Stimulated activated naive CD8-positive, alpha-beta T cell treated with anti-CD3 and anti-CD28 coated beads, Interleukin-15, Interleukin-2, amounts not matched to agents 100 U/mL and 50 U/mL, for 24 hours (primary cell): ENCODE measurements around the gene NDUFS1.
"Not testable (repeated sequence)": the region's sequence is repeated elsewhere in the genome, so short reads cannot be mapped to it uniquely, and the experiment has no call there.

Experiments used
- ATAC-seq: fragments of 150-1000 bp; cut with Tn5 transposase; one replicate; pipeline ENCODE4 v1.10.0; 2021
- DNase-seq: peaks from one replicate; pipeline ENCODE4 v3.0.0; 2021

The NDUFS1 gene

GRCh38 chr2:206162401-206162800, 3.2 kb upstream of the NDUFS1 start:
- ATAC-seq, DNase-seq: not testable (repeated sequence)

DNA sequence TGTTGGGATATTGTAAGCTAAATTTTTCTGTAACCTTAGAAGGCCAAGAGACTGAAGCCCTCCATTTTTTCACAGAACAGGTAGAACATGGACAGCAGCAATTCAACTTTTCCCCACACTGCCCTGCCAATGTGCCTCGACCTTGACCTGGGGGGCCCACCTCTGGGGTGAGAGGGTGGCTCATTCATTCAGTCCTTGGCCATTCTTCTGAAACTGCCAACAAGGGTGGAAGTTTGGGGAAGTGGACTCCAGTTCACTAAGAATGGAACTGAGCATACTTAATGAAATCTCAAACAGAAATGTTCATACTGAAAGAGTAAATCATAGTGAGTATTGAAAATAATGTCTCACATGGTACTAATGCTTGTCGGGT, 1.5 kb upstream of the NDUFS1 start:
- ATAC-seq, result no peak
- DNase-seq, result peak; percentile 25

DNA sequence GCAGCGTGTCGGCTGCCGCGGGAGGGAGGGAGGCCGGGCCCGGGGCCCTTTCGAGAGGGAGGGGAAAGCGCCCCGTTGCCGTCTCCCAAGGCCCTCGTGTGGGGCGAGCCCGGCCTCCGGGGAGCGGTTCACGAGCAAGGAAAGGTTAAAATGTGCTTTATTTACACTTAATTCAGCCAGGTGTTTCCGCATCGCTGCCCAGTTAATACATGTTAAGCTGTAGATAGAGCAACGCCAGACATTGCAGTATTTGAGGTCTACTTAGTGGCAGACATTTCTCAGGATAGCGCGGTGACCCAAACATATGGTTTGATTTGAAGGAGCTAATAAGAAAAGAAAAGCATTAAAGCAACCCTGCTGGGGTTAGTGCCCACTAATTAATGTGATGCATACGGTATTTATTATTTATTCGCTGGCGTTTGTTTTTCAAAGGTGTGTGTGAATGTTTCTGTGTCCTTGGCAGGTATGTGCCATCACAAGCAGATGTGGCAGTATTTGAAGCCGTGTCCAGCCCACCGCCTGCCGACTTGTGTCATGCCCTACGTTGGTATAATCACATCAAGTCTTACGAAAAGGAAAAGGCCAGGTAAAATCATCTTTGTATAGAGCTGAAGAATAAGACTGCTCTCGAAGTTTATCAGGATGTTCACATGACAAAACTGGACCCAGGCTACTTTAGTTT, 1.0 kb upstream of the NDUFS1 start:
- ATAC-seq, result peak; percentile 50
- no peak for DNase-seq

DNA sequence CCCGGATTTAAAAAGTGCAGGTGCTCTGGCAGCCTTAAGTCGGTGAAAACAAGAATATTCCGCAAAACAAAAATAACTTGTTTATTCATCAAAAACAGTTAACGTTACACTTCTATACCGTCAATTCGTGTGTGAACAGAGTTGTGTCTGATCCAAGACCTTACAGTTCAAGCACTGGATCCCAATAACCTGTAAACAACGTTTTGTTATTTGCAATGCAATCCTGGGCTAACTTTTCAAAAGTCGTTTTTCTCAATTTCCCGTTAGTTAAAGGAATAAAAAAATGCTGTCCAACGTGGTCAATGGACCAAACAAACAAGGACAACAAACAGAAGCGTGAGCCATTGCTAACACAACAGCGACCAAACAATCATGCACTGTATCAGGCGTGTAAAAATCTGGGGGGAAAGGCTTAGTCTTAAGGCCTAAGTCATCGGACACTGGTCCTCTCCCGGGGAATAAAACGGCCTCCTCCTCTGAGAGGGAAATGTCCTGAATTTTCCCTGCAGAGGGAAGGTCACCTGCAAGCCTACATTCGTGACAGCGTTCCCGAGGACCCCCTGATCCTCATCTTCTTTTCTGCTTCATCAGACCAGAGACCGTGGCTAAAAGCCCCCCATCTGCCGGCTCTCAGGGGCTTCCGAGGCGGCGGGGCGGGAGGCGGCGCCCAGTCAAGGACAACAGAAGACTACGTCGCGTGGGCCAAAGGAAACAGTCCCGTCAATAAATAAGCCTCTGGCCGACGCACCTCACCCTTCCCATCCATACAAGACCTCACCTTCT, 490 bp downstream of the NDUFS1 start:
- DNase-seq (no peak), ATAC-seq (peak; percentile 12)

- ATAC-seq, result not testable (repeated sequence)
Observed at GRCh38 chr2:206157014-206157413, 2.2 kb downstream of the NDUFS1 start.

DNA sequence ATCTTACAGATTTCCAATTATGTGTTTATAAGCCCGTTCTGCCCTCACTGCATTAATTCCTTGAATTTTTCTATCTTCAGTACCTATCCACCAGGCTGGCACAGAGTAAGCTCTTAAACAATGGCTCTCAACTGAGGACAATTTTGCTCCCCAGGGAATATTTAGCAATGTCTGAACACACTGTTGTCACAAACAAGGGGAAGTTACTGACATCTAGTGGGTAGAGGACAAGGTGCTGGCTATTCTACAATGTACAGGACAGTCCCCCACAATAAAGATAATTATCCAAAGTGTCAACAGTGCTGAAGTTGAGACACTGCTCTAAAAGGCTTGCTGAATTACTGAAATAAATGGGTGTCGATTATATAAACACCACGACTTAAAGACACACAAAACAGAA, 5.0 kb downstream of the NDUFS1 start:
- DNase-seq (no peak), ATAC-seq (no peak)

More at GRCh38 chr2:206157014-206157413, 2.2 kb downstream of the NDUFS1 start:
- DNase-seq, result not testable (repeated sequence)

- ATAC-seq (no peak), DNase-seq (no peak)
Observed at GRCh38 chr2:206150631-206151030, 8.6 kb downstream of the NDUFS1 start.

DNA sequence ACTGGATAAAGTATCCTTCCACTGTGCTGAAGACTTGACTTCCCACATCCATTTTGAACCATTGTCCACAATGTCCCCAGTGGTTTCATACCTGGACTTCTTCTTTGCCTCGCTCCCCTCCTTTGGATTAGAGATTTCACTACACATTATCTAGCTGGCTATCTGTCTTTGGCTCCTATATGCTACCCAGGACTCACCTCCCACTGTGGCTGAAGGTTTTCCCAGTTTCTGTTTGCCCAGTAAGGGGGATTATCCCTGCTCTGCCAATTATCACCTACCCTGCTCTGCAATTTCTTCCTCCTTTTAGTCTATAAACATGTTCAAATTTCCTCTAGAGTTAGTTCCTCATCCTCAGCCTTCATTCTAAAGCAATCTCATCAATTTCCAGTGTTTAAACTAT, 9.1 kb downstream of the NDUFS1 start:
- DNase-seq (no peak), ATAC-seq (no peak)

DNA sequence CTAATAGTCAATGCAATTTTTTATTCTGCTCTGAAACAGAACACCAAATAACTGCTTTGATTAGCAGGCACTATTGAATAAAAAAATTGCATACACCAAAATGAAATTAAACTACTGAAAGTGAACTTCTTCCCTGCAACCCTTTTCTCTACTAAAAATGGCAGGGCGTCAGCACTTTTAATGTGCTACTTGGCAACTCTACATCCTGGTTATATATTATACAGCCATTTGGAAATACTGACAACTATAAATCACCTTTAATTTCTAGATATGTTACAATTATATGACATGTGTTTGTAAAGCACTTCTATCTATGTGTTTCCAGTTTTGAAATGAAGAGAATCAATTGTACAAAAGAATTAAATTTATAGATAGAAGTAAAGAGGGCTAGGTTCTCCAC, 9.9 kb downstream of the NDUFS1 start:
- DNase-seq, result no peak
- ATAC-seq, result no peak

DNA sequence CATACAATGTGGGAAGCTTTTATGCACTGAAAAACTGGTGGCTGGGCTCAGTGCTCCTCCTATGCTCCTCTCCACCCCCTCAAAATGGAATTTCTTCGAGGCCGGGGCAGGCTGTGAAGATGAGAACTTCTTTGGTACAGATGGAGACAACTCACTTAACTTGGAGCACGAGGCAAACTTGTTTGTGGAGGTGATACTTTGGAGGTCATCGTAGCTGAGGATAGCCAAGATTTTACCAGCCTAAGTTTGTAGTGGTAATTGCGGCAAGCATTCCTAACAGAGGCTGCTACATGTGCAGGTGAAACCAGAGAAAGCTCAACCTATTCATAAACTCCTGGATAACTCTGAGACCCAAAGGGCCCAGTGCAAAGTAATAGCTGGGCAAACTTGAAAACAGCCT, 13.6 kb downstream of the NDUFS1 start:
- no peak for DNase-seq
- ATAC-seq, result no peak

- ATAC-seq (no peak), DNase-seq (no peak)
Observed at GRCh38 chr2:206144383-206144782, 14.9 kb downstream of the NDUFS1 start.

DNA sequence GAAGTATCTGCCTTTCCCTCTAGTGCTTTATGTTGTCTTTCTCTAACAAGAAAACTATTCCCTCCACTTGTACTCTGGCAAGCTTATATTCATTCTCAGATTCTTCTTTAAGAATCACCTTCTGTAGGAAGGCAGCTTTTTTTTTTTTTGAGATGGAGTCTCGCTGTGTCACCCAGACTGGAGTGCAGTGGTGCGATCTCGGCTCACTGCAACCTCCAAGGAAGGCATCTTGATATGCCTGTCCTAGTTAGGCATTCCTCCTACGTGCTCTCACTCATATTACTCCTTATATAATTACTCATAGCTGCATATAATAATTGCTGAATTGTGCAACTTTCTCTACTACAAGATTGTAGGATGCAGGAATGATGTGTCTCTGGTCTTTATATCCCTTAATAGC, 15.8 kb downstream of the NDUFS1 start:
- no peak for ATAC-seq
- DNase-seq, result no peak

DNA sequence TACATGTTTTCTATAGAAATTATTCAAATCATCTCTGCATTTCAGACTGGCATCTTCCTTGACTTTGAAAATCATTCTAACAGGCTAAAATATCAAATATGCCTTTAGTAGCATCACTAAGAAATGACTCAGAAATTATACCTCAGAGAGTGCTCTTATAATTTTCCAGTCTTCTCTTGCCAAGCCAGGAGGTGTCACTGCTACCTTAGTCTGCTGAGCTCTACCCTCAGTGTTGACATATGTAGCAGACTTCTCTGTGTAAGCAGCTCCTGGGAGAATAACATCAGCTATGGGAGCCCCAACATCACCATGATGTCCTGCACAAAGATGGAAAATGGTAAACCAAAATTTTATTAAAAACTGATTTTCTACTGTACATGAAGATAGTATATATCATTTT, 31.6 kb downstream of the NDUFS1 start:
- no peak for DNase-seq
- no peak for ATAC-seq

DNA sequence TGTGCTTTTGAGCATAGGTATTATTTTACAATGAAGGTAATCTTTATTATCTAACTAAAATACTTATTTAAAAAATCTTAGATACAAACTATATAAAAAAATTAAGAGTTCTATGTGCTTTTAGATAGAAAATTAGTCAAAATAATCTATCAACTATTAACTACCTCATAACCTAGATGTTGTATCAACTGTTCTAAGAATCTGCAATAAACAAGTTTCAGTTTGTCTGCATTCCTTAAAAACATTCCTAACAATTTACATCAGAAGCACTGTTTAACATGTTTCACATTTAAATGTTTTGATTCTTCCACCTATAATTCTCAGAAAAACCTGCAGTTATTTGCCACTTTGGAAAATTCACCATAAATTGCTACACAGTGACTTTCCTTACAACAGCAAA, 33.3 kb downstream of the NDUFS1 start:
- DNase-seq (no peak), ATAC-seq (no peak)

DNA sequence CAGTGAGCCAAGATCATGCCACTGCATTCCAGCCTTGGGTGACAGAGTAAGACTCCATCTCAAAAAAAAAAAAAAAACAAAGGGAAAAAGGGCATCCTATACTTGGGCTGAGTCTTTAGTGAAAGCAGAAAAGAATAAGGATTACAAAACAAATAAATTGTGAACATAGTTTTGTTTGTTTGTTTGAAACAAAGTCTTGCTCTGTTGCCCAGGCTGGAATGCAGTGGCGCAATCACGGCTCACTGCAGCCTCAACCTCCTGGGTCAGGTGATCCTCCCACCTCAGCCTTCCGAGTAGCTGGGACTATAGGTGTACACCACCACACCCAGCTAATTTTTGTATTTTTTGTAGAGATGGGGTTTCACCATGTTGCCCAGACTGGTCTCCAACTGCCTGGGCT, 36.7 kb downstream of the NDUFS1 start:
- not testable (repeated sequence) for DNase-seq, ATAC-seq

DNA sequence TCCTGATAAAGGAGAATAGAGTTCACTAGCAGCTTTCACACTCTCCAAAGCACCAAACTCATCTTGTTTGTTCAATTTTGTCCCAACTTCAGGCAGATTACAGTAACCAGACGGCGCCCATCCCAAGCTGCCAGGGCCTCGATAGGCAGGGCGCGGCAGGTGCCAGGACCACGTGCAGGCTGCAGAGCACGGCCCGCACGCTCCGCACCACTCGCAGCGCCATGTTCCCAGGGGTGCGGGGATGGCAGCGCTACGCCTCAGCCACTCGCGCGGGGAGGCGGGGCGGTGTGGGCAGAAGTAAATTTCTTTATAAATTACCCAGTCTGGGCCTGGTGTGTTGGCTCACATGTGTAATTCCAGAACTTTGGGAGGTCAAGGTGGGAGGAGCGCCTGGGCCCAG, 43.0 kb downstream of the NDUFS1 start:
- ATAC-seq, result no peak
- DNase-seq, result no peak

DNA sequence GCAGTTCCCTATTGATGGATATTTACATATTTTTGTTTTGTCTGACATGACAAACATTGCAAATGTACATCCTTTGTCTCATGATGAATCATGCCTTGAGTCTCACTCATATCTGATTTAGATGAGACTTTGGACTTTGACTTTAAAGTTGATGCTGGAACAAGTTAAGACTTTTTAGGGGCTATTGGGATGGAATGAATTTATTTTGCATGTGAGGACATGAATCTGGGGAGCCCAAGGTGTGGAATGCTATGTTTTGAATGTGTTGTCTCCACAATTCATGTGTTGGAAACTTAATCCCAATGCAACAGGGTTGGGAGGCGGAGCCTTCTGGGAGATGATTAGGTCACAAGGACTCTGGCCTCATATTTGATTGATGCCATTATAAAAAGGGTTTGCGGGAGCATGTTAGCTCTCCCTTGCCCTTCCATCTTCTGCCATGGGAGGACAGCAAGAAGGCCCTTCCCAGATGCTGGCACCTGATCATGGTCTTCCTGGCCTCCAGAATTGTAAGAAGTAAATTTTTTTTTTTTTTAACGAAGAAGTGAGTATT, 44.1 kb downstream of the NDUFS1 start:
- DNase-seq (no peak), ATAC-seq (no peak)

GRCh38 chr2:206112846-206113547, 46.2 kb downstream of the NDUFS1 start:
- no peak for ATAC-seq
- DNase-seq, result no peak

DNA sequence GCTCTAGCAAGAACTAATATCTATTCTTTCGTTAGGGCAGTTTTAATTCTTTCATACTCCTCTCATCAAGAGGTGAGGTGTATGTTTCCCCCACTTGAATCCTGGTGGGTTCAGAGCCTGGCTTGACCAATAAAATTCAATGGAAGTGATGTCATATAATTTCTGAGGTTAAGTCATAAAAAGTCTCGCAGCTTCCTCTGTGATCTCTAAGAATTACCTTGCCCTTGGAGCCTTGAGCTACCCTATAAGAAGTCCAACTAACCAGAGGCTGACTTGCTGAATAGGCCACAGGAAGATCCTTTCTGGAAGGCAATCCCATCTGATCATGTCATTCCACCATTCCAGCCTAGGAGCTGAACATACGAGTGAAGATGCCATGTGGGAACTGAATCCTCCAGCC, 47.1 kb downstream of the NDUFS1 start:
- ATAC-seq (no peak), DNase-seq (no peak)

DNA sequence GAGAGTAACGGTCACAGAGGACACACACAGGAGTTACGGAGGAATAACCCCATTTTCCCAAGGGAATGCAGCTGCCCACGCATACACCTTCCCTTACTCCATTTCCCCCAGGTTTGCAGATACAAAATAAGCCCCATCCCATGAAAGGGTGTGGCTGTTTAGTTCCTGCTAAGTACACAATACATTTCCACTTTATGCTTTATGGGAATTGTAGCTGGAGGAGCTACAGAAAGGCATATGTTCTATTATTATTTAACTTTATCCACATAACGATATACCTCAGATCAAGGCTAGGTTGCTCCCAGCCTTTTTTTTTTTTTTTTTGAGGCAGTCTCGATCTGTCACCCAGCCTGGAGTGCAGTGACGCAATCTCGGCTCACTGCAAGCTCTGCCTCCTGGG, 50.5 kb downstream of the NDUFS1 start:
- ATAC-seq (no peak), DNase-seq (no peak)

DNA sequence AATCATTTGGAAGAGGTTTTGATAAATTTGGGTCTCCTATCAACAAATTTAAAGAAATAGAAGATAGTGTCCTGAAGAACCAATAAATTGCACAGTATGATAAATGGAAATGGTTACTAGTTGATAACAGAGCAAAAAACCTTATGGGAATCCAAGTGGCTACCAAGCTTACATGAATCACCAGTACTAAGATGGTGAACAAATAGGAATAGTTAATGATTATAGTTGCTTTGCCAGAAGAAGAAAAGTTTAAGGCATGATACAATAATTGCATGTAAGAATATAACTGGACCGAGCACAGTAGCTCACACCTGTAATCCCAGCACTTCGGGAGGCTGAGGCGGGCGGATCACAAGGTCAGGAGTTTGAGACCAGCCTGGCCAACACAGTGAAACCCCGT, 53.7 kb downstream of the NDUFS1 start:
- DNase-seq (no peak), ATAC-seq (no peak)

DNA sequence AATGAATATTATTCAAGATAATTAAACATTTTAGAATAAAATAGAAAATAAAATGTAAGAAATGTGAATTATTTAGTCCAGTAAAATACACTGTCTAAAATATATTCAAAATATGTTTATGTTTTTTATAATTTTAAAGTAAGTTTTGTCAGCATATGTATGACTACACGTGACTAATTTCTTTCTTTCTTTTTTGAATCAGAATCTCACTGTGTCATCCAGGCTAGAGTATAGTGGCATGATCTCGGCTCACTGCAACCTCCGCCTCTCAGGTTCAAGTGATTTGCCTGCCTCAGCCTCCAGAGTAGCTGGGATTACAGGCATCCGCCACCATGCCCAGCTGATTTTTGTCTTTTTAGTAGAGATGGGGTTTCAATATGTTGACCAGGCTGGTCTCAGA, 54.2 kb downstream of the NDUFS1 start:
- ATAC-seq (no peak), DNase-seq (no peak)

DNA sequence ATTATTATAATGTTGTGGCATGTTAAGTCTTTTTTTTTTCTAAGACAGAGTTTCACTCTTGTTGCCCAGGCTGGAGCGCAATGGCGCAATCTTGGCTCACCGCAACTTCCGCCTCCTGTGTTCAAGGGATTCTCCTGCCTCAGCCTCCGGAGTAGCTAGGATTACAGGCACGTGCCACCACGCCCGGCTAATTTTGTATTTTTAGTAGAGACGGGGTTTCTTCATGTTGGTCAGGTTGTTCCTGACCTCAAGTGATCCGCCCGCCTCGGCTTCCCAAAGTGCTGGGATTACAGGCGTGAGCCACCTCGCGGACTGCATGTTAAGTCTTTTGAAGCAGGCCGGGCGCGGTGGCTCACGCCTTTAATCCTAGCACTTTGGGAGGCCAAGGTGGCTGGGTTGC, 60.4 kb downstream of the NDUFS1 start:
- DNase-seq, ATAC-seq: not testable (repeated sequence)
